H9 (cell line): ENCODE results near the gene CAVIN1. TPM values are rescaled to one million over a fixed set of nuclear protein-coding genes. Genes with fewer than 3 reads are reported as not detected.
"Not testable (repeated sequence)": the region's sequence is repeated elsewhere in the genome, so short reads cannot be mapped to it uniquely, and the experiment has no call there.

ENCODE experiments used
- DNase-seq: peaks from one replicate; pipeline ENCODE4 v3.0.0-alpha.2; 2017
- H2AFZ ChIP-seq: one replicate; pipeline ENCODE4 v1.6.1; 2013; ENCODE audit warnings: mild to moderate bottlenecking, low read length, control low read depth, moderate library complexity
- H2AK5ac ChIP-seq: 2 replicates; pipeline ENCODE4 v1.6.1; 2013; ENCODE audit warnings: low read length, control low read depth, mixed read lengths; ENCODE audit not compliant: insufficient read length
- H2BK120ac ChIP-seq: one replicate; pipeline ENCODE4 v1.6.1; 2013; ENCODE audit warnings: low read depth, mild to moderate bottlenecking, low read length, control low read depth, inconsistent platforms; ENCODE audit not compliant: poor library complexity, severe bottlenecking
- H2BK12ac ChIP-seq: 2 replicates; pipeline ENCODE4 v1.6.1; 2013; ENCODE audit warnings: low read length, control low read depth, mixed read lengths, low read depth; ENCODE audit not compliant: insufficient read length
- H2BK15ac ChIP-seq: 2 replicates; pipeline ENCODE4 v1.6.1; 2013; ENCODE audit warnings: low read depth, low read length, control low read depth
- H2BK20ac ChIP-seq: one replicate; pipeline ENCODE4 v1.6.1; 2013; ENCODE audit warnings: low read depth, mild to moderate bottlenecking, low read length, control low read depth, inconsistent platforms; ENCODE audit not compliant: poor library complexity, severe bottlenecking
- H2BK5ac ChIP-seq: 2 replicates; pipeline ENCODE4 v1.6.1; 2013; ENCODE audit warnings: low read length, control low read depth, mixed read lengths; ENCODE audit not compliant: insufficient read length
- H3K14ac ChIP-seq: 2 replicates; pipeline ENCODE4 v1.6.1; 2013; ENCODE audit warnings: low read length, control low read depth; ENCODE audit not compliant: insufficient read depth
- H3K18ac ChIP-seq: 2 replicates; pipeline ENCODE4 v1.6.1; 2013; ENCODE audit warnings: low read depth, mild to moderate bottlenecking, mixed read lengths, low read length, control low read depth; ENCODE audit not compliant: insufficient read length
- H3K23ac ChIP-seq: 2 replicates; pipeline ENCODE4 v1.6.1; 2013; ENCODE audit warnings: low read length, control low read depth, mixed read lengths, low read depth; ENCODE audit not compliant: insufficient read length
- H3K23me2 ChIP-seq: 2 replicates; pipeline ENCODE4 v1.6.1; 2013; ENCODE audit warnings: low read depth, mild to moderate bottlenecking, mixed read lengths, low read length, control low read depth; ENCODE audit not compliant: insufficient read length, poor library complexity, severe bottlenecking
- H3K27ac ChIP-seq: 2 replicates; pipeline ENCODE4 v1.5.1; 2013; ENCODE audit warnings: low read length, control low read depth, mixed read lengths, low read depth; ENCODE audit not compliant: insufficient read length
- H3K27me3 ChIP-seq: 2 replicates; pipeline ENCODE4 v1.6.1; 2013; ENCODE audit warnings: low read length, control low read depth, inconsistent platforms; ENCODE audit not compliant: insufficient read depth
- H3K4ac ChIP-seq: 2 replicates; pipeline ENCODE4 v1.6.1; 2013; ENCODE audit warnings: low read depth, mild to moderate bottlenecking, control low read depth, inconsistent platforms, low read length, moderate library complexity
- H3K4me1 ChIP-seq: 2 replicates; pipeline ENCODE4 v1.6.1; 2013; ENCODE audit warnings: low read length, control low read depth, inconsistent platforms; ENCODE audit not compliant: insufficient read depth
- H3K4me2 ChIP-seq: 2 replicates; pipeline ENCODE4 v1.6.1; 2013; ENCODE audit warnings: low read length, control low read depth, mixed read lengths; ENCODE audit not compliant: insufficient read length, insufficient read depth
- H3K56ac ChIP-seq: 2 replicates; pipeline ENCODE4 v1.6.1; 2013; ENCODE audit warnings: low read depth, mild to moderate bottlenecking, mixed read lengths, low read length, control low read depth; ENCODE audit not compliant: insufficient read length
- H3K79me1 ChIP-seq: 2 replicates; pipeline ENCODE4 v1.6.1; 2013; ENCODE audit warnings: low read depth, mild to moderate bottlenecking, moderate library complexity, low read length, control low read depth, inconsistent platforms; ENCODE audit not compliant: insufficient read depth, poor library complexity, severe bottlenecking
- H3K79me2 ChIP-seq: 2 replicates; pipeline ENCODE4 v1.6.1; 2013; ENCODE audit warnings: low read length, control low read depth, inconsistent platforms; ENCODE audit not compliant: insufficient read depth
- H3K9ac ChIP-seq: 2 replicates; pipeline ENCODE4 v1.6.1; 2013; ENCODE audit warnings: low read length, control low read depth, mixed read lengths; ENCODE audit not compliant: insufficient read length; ENCODE audit errors: extremely low read depth
- H3K9me3 ChIP-seq: one replicate; pipeline ENCODE4 v1.6.1; 2013; ENCODE audit warnings: low read depth, low read length, inconsistent platforms; ENCODE audit not compliant: control insufficient read depth
- H3T11ph ChIP-seq: one replicate; pipeline ENCODE4 v1.6.1; 2013; ENCODE audit warnings: mild to moderate bottlenecking, low read length, control low read depth, inconsistent platforms
- H4K20me1 ChIP-seq: one replicate; pipeline ENCODE4 v1.6.1; 2013; ENCODE audit not compliant: control insufficient read depth, insufficient read length, insufficient read depth
- H4K5ac ChIP-seq: 2 replicates; pipeline ENCODE4 v1.6.1; 2013; ENCODE audit warnings: low read depth, mild to moderate bottlenecking, mixed read lengths, low read length, control low read depth; ENCODE audit not compliant: insufficient read length
- H4K8ac ChIP-seq: replicated peaks from 2 replicates; pipeline ENCODE4 v1.6.1; 2013; ENCODE audit warnings: low read length, control low read depth, mixed read lengths, low read depth; ENCODE audit not compliant: insufficient read length
- H4K91ac ChIP-seq: 2 replicates; pipeline ENCODE4 v1.6.1; 2013; ENCODE audit warnings: low read depth, mild to moderate bottlenecking, moderate library complexity, mixed read lengths, low read length, control low read depth; ENCODE audit not compliant: insufficient read length
- H3K27ac Mint-ChIP-seq, 3 experiments: 2 replicates in 2 of 3; 3 replicates in 1 of 3; pipeline ENCODE4 v1.8.0; 2020 to 2021; ENCODE audit warnings: mixed read lengths in 3 of 3, mild to moderate bottlenecking in 1 of 3, moderate library complexity in 1 of 3
- H3K27me3 Mint-ChIP-seq: 2 replicates; pipeline ENCODE4 v1.8.0; 2021; ENCODE audit warnings: low read depth, mild to moderate bottlenecking, moderate library complexity, mixed read lengths
- H3K36me3 Mint-ChIP-seq, 3 experiments: 2 replicates in 2 of 3; 3 replicates in 1 of 3; pipeline ENCODE4 v1.8.0; 2020 to 2021; ENCODE audit warnings: low read depth in 3 of 3, mixed read lengths in 3 of 3; ENCODE audit not compliant: insufficient read depth in 1 of 3
- H3K4me1 Mint-ChIP-seq, 2 experiments: 2 replicates each; pipeline ENCODE4 v1.8.0; 2020; ENCODE audit warnings: mixed read lengths in 2 of 2
- H3K4me3 Mint-ChIP-seq, 2 experiments: 2 replicates in 1 of 2; 3 replicates in 1 of 2; pipeline ENCODE4 v1.8.0; 2020 to 2021; ENCODE audit warnings: mild to moderate bottlenecking in 2 of 2, mixed read lengths in 2 of 2, moderate library complexity in 1 of 2
- H3K9me3 Mint-ChIP-seq, 2 experiments: 2 replicates in 1 of 2; 3 replicates in 1 of 2; pipeline ENCODE4 v1.8.0; 2020; ENCODE audit warnings: mild to moderate bottlenecking in 2 of 2, mixed read lengths in 2 of 2, moderate library complexity in 1 of 2
- WGBS: extraction: QIAGEN DNeasy Blood & Tissue Kit; methylation state at CpG from one replicate; pipeline ENCODE4 v1.1.7; 2013; ENCODE audit warnings: missing lambda C conversion rate, low lambda C conversion rate, mixed read lengths; ENCODE audit not compliant: insufficient read length; ENCODE audit errors: extremely low coverage; 5-methylcytosine and 5-hydroxymethylcytosine counted together
- total RNA-seq: library from RNA; stranded (reverse); gene quantifications from 2 replicates; pipeline ENCODE4 v1.2.1, GENCODE V29; 2021

CAVIN1 gene
- total RNA-seq, 1 experiment from 2014 or later, result 65.2 TPM

GRCh38 chr17:42368310-42368709, 54.7 kb downstream of the CAVIN1 start:
- not testable (repeated sequence) for H3K27ac Mint-ChIP-seq, H2BK20ac ChIP-seq, H3K18ac ChIP-seq, H3K9ac ChIP-seq, H3K4ac ChIP-seq, H3T11ph ChIP-seq, H2BK120ac ChIP-seq, H3K56ac ChIP-seq, H3K9me3 Mint-ChIP-seq, H3K4me2 ChIP-seq, H3K23ac ChIP-seq, H2AFZ ChIP-seq, H3K4me3 Mint-ChIP-seq, H4K5ac ChIP-seq, H3K9me3 ChIP-seq, H3K27me3 ChIP-seq, H2BK5ac ChIP-seq, H4K8ac ChIP-seq, H3K4me1 ChIP-seq, H4K20me1 ChIP-seq, H3K27ac ChIP-seq, H3K14ac ChIP-seq, DNase-seq, H2BK12ac ChIP-seq, H3K27me3 Mint-ChIP-seq, H4K91ac ChIP-seq, H2BK15ac ChIP-seq, H3K23me2 ChIP-seq, H2AK5ac ChIP-seq
- Histone ChIP-seq H3K79me2 (peaks cover 26% of the 10 kb centered on the region; the same call in 1 of the 2 replicates), H3K79me1 (peaks cover 15% of the 10 kb centered on the region)
- WGBS, result no CpG with 5 or more reads among the region's 5 CpGs
- H3K4me1 Mint-ChIP-seq, result peaks cover 25 to 36% of the 10 kb centered on the region in 2 experiments
- peaks cover 17 to 34% (median 21%) of the 10 kb centered on the region in 3 experiments for H3K36me3 Mint-ChIP-seq

GRCh38 chr17:42366176-42367023, 56.7 kb downstream of the CAVIN1 start:
- H3K4ac ChIP-seq, H3K79me1 ChIP-seq, H3K9me3 Mint-ChIP-seq, H2BK15ac ChIP-seq, H2BK5ac ChIP-seq, H4K5ac ChIP-seq, H3K23ac ChIP-seq, H3K56ac ChIP-seq, H3K27me3 ChIP-seq, H4K8ac ChIP-seq, H2BK20ac ChIP-seq, H3K23me2 ChIP-seq, H4K91ac ChIP-seq, H2BK120ac ChIP-seq, H3K9ac ChIP-seq, H3K27me3 Mint-ChIP-seq, H3K9me3 ChIP-seq, DNase-seq, H2BK12ac ChIP-seq, H2AK5ac ChIP-seq, H3K14ac ChIP-seq, H3T11ph ChIP-seq, H3K18ac ChIP-seq, H2AFZ ChIP-seq, H3K27ac ChIP-seq, H3K4me2 ChIP-seq, H4K20me1 ChIP-seq: not testable (repeated sequence)
- Histone ChIP-seq H3K4me1 (peaks cover 16% of the 10 kb centered on the region), H3K79me2 (peaks cover 30% of the 10 kb centered on the region; the same call in 1 of the 2 replicates)
- peaks cover 5 to 21% (median 7%) of the 10 kb centered on the region in 3 experiments for H3K36me3 Mint-ChIP-seq
- peak overlapping the region in 1 of 2 experiments; percentile 46; a peak in 1 of 5 replicates for H3K4me3 Mint-ChIP-seq
- peak overlapping the region in 2 of 3 experiments; percentile 37 to 86; a peak in 3 of 7 replicates for H3K27ac Mint-ChIP-seq
- peaks cover 44 to 55% of the 10 kb centered on the region in 2 experiments for H3K4me1 Mint-ChIP-seq
- WGBS, result no CpG with 5 or more reads among the region's 13 CpGs
